ENCODE data around the gene SETBP1.

SETBP1 gene

DNA sequence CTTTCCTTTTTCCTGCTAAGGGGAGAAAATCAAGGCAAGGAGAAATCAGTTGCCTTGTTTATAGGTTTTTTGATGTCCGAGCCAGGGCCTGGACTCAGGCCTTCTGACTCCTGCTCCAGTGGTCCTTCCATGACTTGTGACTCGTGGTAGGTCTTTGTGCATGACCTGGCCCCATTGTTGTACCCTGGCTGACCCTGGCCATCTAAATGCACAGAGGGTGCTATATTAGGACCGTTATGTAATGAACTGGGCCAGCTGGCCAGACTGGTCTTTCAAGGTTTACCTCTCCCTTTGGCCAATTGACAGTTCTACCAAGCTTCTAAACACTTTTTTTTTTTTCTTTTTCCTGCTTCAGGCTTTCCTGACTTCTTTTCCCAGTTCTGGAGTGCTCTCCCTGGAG is 81.1 kb downstream of the SETBP1 start:
- no peak for DNase-seq

DNA sequence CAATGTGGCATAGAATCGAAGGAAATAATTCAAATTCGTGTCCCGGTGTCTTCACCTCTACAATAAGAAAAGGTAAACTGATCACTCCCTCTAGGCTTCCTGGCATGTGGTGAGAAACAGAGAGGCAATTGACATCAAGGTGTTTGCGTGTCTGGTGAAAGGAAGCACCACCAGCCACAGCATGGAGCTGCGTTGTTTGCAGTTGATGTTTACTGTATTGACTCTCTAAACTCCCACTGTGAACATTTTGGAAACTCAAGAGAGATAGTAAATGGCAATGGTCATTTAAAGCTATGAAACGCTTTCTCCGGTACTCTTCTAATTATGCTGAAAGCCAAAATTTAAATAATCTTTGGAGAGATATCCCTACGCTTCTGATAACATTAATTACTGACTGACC is 82.6 kb downstream of the SETBP1 start:
- DNase-seq, result no peak

DNA sequence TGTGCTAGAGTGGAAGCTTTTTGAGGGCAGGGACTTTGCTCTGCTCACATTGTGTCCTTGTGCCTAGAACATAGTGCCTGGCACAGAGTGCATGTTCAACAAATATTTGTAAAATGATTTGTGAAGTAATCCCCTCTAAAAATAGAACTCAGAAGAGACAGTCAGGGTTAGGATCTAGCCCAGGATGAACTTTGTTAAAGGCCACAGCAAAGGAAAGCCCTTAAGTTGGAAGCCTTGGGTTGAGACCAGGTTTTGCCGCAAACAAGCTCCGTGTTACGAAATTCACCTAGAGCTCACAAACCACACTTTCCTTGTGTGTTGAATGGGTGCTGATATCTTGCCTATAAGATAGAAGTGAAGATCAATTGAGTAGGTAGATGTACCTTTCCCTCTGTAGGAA is 84.2 kb downstream of the SETBP1 start:
- no peak for DNase-seq

DNA sequence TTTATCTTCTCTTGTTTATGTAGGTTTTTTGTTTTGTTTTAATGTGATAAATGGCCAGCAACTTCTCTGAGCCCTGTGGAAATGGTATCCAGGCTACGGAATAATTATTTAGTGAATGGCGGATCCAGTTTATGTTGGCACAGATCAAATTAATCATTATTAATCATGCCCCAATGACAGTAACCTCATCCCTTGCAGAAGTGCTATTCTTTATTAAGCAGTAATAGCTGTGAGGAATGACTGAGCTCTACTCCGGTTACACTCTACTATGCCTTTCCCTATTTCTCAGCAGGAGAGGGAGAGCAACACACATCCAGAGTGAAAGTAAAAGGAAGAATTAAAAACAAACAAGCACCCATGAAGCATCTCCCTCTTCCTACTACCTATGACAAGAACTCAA is 84.8 kb downstream of the SETBP1 start:
- no peak for DNase-seq

DNA sequence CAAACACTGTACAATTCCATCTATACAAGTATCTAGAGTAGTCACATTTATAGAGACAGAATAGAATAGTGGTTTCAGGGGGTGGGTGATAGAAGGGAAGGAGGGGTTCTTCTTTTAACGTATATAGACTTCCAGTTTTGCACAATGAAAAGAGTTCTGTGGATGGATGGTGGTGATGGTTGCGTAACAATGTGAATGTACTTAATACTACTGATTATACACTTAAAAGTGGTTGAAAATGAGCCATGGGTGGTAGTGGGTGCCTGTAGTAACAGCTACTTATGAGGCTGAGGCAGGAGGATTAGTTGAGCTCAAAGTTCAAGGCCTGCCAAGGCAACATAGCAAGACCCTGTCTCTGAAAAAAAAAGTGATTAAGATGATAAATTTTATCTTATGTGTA is 85.8 kb downstream of the SETBP1 start:
- DNase-seq, result no peak

DNA sequence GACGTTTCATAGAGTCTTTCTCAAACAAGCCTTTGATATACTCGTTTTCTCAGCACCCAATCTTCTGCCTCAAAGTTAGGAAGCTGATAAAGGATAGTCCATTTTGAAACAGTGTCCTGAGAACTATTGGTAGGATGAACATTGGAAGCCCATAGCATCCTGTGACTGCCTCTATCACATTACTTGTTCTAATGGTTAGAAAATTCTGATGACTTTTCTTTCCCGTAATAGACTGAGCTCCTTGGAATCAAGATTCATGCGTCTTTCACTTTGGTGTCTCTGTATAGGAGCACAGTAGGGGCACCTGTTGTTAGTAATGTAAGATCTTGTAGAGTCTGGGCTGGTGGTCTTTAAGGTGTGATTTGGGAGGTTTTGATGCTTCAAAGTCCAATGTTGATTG is 87.1 kb downstream of the SETBP1 start:
- no peak for DNase-seq

DNA sequence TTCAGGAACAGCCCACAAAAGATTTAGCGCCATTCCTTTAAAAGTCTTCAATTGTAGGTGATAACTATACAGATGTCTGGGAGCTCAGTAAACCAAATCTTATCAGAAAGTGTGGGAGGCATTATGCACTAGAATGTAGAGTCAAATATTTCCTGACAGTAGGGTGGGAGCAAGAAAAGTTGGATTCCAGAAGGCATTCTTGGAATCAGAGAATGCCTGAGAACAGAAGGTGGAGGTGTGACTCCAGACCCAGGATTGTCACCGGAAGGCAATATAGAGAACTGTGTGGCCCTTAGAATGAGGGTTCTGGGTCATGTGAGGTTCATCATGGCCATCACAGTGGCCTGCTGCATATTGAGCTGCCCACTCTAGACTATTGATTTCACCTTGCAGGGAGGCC is 90.0 kb downstream of the SETBP1 start:
- no peak for DNase-seq

DNA sequence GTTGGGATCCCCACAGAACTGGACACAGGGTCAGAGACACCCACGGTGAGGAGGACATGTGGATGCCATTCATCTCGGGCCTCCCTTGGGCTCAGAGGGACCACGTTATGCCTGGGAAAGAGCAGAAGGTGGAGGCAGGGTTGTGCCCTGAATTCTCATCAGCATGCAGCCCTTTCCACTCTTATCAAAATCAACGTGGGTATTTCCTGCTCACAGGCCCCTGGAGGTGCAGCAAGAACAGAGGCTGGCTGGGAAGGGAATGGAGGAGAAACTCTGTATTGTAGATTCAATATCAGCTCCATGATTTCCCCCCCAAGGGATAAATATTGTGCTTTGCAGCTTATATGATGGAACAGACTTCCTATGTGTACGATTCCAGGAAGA is 90.9 kb downstream of the SETBP1 start:
- DNase-seq, result no peak

DNA sequence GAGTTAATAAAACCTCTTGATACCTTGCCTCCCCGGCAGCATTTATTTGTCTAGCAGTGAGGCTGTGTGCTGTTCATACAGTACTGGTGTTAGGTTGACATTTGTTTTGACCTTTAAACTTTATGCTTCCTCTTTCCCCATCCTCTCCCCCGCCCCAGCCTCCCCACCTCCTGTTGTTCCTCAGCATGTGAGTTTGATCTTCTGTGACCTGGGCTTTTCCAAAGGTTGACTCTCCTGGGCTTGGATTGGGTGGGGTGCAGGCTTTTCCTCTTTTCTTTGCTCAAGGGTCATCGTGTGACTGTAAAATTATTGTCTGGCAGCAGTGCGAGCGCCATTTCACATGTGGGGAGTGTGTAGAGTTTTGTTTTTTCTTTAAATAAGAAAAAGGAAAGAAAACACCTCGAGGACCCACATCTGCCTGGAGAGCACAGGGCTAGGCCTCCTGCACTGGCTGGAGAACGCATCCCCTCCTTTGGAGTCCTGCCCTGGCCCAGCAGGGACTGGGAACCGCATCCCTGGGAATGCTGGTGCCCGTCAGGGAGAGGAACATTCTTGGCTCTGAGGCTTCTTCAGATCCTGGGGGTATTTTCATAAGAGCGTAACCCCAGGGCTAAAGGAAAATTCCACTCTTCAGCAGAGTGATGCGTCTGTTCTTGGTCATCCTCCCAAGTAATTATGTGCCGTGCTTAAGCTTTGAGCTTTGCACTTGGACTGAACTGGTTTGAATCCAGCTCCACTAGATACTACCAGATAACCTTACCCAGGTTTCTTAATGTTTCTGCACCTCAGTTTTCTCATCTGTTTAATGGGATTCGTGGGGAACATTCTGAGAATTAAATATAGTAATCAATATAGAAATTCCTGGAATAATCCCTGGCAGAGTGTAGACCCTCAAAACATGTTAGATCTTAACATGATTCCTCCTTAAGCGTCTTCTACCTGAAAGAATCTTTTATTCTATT is 91.5 kb downstream of the SETBP1 start:
- peak; percentile 8 to 20 for DNase-seq

DNA sequence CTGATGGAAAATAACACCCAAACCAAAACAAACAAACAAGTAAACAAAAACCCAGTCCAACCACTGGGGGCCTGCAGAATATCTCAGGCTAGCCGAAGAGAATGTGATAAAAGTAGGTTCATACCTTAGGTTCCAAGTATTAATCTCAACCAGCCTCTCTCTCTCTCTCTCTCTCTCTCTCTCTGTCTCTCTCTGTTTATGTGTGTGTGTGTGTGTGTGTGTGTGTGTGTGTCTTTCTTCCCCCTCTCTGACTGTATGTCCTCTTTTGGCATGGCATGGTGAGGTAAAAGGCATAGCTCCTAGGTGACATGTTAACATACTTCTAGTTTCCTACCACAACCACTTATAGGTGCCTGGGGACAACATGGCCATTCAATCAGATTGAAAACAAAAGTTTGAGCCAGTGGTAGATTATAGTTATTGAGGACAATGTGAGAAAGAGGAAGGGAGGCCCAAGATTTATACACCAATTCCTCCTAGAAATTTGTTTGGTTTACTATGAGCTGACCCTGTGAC is 93.0 kb downstream of the SETBP1 start:
- DNase-seq, result no peak

DNA sequence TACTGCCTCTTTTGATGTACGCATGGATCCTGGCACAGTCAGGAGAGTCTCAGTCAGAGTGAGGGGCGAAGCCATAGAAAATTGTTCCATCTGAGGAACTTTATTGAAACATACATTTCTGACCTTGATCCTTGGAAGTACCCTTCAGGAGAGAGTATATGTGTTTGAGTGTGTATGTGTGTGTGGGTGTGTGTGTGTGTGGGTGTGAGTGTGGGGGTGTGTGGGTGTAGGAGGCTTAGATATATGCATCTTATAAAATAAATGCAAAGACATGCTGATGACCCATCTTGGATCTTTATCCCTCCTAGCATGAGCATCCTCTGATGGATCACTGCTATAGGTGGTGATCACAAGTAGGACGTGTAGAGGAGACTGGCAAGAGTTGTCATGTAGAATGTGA is 93.5 kb downstream of the SETBP1 start:
- DNase-seq, result no peak

DNA sequence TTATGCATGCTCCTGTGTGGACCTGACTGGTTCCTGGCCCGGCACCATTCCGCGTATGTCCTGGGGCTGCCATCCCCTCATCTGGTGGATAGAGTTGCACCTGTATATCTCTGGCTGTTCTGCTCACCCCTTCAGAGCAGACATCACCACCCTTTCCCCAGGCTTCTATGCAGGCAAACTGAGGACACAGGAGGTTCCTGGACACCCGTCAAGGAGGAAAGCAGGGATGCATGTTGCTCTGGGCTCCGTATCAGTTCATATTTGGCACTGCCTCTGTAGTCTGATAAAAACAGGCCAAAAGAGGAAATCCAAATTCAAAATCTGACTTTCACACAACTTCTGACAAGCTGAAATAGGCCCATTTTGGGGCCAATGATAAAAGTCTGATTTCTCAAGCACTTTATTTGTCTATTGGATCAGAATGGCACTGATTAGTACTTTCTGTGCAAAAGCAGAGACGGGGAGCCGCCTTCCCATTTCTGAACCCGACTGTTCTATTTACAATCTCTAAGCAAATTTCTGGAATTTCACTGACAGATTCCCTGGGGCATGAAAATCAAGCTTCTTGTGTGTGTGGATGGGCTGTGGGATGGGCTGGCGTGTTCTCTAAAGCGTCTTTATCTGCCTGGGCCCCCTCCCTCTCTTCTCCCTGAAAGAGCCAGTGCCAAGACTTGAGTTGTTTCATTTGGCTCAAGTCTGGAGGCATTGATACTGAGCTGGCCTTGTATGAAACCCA is 96.9 kb downstream of the SETBP1 start:
- DNase-seq, result no peak

DNA sequence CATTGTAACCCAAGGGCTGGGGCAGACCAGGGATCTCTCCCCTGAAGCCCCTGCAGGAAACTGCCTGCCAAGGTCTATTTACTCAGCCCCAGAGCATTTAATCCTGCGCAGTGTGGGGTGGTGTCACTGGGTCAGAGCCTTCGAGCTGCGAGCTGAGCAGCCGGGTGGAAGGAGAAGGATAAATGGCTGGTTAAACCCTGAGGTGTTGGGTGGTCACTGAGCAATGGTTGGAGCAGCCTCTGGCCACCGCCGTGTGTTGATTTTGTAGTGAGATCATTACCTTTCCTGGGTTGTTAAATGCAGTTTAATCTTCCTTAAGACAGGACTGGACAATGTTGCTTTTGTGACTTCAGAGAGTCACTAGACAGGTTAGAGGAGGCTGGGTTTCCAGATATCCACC is 98.1 kb downstream of the SETBP1 start:
- no peak for DNase-seq

DNA sequence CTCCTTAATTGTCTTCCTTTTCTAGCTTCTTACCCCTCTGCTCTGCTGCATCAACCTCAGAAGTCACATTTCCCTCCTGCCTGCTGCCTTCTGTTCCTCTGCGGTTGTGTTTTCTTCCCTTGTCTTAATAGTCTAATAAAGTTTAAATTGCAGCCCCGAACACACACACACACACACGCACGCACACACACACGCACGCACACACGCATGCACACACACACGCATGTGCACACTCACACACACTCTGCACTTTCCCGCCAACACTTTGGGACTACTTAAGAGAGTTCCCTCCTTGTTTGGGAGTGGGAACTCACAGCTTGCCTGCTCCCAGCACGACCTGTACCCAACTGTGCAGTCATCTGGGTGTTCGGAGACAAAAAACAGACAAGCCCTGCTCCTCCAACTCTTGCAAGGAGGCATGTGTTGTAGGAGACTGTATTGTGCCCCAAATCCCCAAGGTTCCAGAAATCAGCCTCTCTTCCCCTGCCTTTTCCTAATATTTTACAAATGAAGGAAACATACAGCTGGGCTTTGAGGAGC is 99.1 kb downstream of the SETBP1 start:
- no peak for DNase-seq

DNA sequence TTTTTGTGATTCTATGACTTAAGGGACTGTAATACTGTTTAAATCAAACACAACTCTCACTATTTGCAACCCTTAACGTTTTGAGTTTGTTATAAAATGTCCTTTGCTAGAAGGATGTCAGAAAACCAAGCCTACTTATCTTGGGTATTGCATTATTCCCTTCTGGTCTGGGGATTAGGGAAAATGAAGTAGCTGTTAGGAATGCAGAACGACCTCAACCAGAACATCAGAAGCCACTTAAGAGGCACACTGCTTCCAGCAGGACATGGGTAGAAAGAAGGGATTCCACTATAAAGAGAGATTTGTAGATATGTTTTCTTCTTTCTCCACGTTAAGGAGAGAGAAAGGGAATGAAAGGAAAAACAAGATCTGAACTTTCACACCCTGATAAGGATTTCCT is 101.2 kb downstream of the SETBP1 start:
- DNase-seq, result no peak

DNA sequence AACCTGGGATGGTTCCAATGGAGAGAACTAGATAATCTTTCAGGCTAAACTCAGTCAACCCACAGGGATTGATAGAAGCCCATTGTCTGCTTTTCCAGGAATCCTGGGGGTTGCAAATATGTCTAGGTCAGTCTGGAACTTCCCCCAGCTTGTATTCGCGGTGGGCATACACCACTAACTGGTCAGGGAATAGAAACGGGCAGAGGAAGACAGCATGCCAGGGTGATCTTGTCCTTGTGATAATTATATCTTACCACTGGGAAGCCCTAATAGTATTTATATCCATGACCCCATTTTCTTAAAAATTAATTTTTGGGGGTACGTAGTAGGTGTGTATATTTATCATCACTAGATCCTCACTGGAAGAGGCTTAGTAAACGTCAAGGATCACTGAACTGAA is 101.9 kb downstream of the SETBP1 start:
- no peak for DNase-seq

DNA sequence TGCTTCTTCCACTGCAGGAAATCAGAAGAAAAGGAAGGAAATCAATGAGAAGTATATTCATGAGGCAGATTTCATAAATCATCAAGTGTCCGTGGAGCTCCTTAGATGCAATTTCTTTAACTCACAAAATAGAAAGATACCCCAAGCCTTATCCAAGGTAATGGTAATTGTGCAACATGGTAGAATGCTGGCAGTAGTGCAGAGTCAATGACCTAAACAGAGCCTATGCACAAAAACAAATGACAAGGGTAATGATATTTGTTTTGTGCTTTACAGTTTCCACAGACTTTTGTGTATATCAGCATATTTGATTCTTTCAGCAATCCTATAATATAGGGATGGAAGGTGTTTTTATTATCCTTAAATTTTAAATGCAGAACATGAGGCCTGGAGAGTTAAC is 102.7 kb downstream of the SETBP1 start:
- DNase-seq, result no peak

DNA sequence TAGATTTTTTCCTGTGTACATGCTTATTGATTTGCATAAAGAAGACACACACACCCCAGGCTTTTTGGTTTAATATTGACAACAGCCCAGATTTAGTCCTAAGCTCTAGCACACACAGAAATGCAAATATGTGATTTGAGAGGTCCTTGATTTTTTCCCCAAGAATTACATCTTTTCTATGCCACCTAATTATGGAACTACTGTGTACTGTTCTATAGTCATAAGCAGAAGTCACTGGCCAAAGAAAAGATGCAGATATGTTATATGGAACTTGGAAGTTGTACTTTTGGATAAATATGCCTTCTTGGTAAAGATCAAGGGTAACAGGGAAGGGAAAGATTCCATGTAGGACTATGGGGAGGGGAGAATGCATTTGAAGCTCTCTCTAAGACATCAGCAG is 105.6 kb downstream of the SETBP1 start:
- no peak for DNase-seq

DNA sequence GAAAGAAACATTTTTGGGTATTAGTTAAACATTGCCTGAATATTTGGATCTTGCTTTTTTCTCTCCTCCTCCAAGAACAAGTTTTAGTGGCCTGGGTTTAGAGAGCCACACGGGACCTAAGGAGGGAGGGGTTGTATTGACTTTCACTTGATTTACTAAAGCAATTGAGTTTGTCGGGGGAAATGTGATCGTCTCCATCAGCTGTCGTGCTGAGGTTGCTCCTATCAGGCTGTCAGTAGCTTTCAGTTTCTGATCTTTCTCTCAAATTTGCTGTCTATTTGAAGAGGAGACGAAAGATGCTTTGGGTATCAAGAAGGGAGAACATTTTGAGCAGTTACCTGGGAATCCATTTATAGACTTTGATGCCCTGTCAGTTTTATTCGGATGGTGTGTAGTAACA is 106.0 kb downstream of the SETBP1 start:
- DNase-seq, result no peak

DNA sequence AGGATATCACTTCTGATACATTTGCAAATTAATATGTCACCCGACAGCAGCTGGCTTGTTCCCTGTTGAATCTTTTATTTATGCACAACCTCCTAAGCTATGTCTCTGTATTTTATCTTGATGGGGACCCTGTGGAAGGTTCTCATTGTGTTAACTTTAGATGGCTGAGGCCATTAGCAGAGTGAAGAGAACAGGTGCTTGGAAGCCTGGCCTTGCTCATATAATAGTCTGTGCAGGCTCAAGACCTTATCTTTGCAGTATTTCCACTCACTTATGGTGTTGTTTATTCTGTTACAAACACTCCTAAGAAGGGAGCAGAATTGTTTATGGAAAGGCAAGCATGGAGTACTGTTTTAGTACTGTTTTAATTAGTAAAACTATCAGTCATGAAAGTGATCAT is 107.6 kb downstream of the SETBP1 start:
- no peak for DNase-seq

DNA sequence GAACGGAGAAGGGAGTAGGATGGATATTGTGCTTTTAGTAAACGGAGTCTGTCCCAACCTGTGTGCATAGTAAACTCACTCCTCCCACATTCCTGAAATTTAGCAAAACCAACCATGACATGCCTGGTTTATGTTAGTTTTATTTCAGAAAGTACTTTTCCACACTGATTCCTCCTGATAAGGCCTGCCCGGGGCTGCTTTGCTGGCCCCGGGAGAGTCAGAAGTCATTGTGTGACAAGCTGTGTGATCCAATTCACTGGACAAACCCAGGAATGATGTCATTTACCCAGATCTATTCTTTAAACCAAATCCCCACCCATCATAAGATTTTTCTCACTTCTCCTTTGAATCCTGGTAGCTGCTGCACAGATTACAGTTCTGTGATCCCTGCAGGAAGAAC is 109.0 kb downstream of the SETBP1 start:
- DNase-seq, result peak in 1 of 2 donors; percentile 38

DNA sequence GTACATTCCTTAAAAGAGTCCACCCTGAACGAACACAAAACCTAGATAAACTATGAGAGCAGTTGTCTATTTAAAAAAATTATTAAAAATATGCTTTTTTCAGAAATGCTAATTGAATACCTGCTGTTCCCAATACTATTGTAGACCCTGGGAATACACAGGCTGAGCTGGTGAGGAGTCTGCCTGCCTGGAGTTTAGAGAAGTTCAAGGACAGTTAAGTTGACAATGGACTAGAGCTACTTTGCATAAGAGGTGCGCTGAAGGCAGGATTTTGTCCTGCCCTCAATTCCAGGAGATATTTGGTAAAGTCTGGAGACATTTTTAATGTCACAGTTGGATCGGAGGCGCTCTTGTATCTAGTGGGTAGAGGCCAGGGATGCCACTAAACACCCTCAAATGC is 110.2 kb downstream of the SETBP1 start:
- DNase-seq, result no peak

DNA sequence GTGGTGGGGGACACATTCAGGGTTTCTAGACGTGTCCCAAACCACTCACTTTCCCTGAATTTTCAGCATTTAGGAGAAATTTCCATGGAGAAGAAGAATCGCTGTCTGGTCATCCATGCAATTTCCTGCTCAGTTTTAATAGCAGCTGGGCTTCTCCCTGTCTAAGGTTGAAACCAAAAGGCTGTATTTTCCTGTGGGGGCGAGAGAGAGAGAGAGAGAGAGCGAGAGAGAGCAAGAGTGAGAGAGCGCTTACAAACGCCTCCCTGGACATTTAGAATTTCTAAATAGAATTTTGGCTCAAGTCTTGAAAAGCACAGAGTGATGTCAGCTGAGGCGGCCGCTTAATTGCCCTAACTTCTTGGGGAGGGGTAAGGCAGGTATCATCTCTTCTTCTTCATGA is 110.8 kb downstream of the SETBP1 start:
- no peak for DNase-seq
